OCI-LY7 (cell line): ENCODE results near the gene STAG1. TPM values are rescaled to one million over a fixed set of nuclear protein-coding genes. Genes with fewer than 3 reads are reported as not detected.

Experiments
- BruUV-seq: library from RNA; stranded (reverse); fragments of 400-500 nt; replicated peaks from 2 replicates; lab custom pipeline; 2021; lab: Mats Ljungman, UMichigan
- CTCF ChIA-PET: fragments of 300-600 bp; sonication (Branson Sonifier 250); formaldehyde crosslinking; loops from one replicate; lab custom pipeline; 2022; ENCODE audit warnings: antibody characterized with exemption; ENCODE audit not compliant: unreplicated experiment; lab: Charles Lee
- POLR2A ChIA-PET: fragments of 300-600 bp; sonication (Branson Sonifier 250); formaldehyde crosslinking; loops from one replicate; lab custom pipeline; 2022; ENCODE audit warnings: antibody characterized with exemption; lab: Charles Lee
- DNase-seq: peaks from one replicate; pipeline ENCODE4 v3.0.0-alpha.2; 2015; ENCODE audit warnings: low spot score
- H2AFZ ChIP-seq: fragments of 200-600 bp; sonication (generic), shearing (Covaris generic); 2 replicates; pipeline ENCODE4 v1.6.1; 2014; ENCODE audit warnings: mild to moderate bottlenecking, antibody characterized with exemption, low read length, moderate library complexity
- H3K27ac ChIP-seq: fragments of 200-600 bp; sonication (generic); 2 replicates; pipeline ENCODE4 v1.5.1; 2014; ENCODE audit warnings: mixed run types, low read depth, mild to moderate bottlenecking, moderate library complexity, low read length, inconsistent platforms; ENCODE audit not compliant: poor library complexity, severe bottlenecking
- H3K36me3 ChIP-seq: fragments of 200-600 bp; sonication (generic); 2 replicates; pipeline ENCODE4 v1.6.1; 2014; ENCODE audit warnings: mild to moderate bottlenecking, antibody characterized with exemption, low read length, moderate library complexity, mixed read lengths; ENCODE audit not compliant: insufficient read depth
- H3K4me1 ChIP-seq: fragments of 200-600 bp; sonication (generic); 2 replicates; pipeline ENCODE4 v1.5.1; 2014; ENCODE audit warnings: mild to moderate bottlenecking, low read length; ENCODE audit not compliant: insufficient read depth, poor library complexity, severe bottlenecking
- H3K4me2 ChIP-seq: fragments of 200-600 bp; sonication (generic); 2 replicates; pipeline ENCODE4 v1.6.1; 2014; ENCODE audit warnings: mild to moderate bottlenecking, low read length
- H3K4me3 ChIP-seq: fragments of 200-600 bp; sonication (generic); 2 replicates; pipeline ENCODE4 v1.5.1; 2014; ENCODE audit warnings: mild to moderate bottlenecking, low read depth, low read length; ENCODE audit not compliant: poor library complexity, severe bottlenecking
- H3K79me2 ChIP-seq: fragments of 200-600 bp; sonication (generic); 2 replicates; pipeline ENCODE4 v1.6.1; 2016; ENCODE audit warnings: low read depth, mild to moderate bottlenecking, low read length, moderate library complexity, mixed read lengths; ENCODE audit not compliant: insufficient read depth
- H3K9me2 ChIP-seq: fragments of 200-600 bp; sonication (generic); 2 replicates; pipeline ENCODE4 v1.6.1; 2016; ENCODE audit warnings: mild to moderate bottlenecking, low read length, mixed read lengths; ENCODE audit not compliant: insufficient read depth
- H3K9me3 ChIP-seq: fragments of 200-600 bp; sonication (generic); 2 replicates; pipeline ENCODE4 v1.6.1; 2014; ENCODE audit warnings: mild to moderate bottlenecking, mixed run types, low read length, mixed read lengths
- H4K20me1 ChIP-seq: fragments of 200-600 bp; sonication (generic); 2 replicates; pipeline ENCODE4 v1.6.1; 2014; ENCODE audit warnings: mild to moderate bottlenecking, antibody characterized with exemption, low read length, moderate library complexity, mixed read lengths; ENCODE audit not compliant: insufficient read depth
- CTCF ChIP-seq: fragments of 200-600 bp; sonication (generic); conservative IDR thresholded peaks from 2 replicates; pipeline ENCODE4 v1.5.1; 2014; ENCODE audit warnings: mild to moderate bottlenecking, antibody characterized with exemption, low read length, moderate library complexity, mixed read lengths
- EZH2phosphoT487 ChIP-seq: fragments of 200-600 bp; sonication (generic); IDR thresholded peaks from 2 replicates; pipeline ENCODE4 v1.6.1; 2018; ENCODE audit warnings: low read depth, borderline replicate concordance, mild to moderate bottlenecking, mixed run types, antibody characterized with exemption, low read length, moderate library complexity, mixed read lengths
- intact Hi-C: fragments of 100-400 bp; cut with micrococcal nuclease; formaldehyde crosslinking; loops from one replicate; pipeline ENCODE4 v1.10.0; 2022; ENCODE audit not compliant: unreplicated experiment
- total RNA-seq, 2 experiments: library from RNA; depleted of rRNA in 1 of 2; stranded (reverse); fragments of >200 nt in 1 of 2; shearing (Covaris generic) in 1 of 2; gene quantifications; 2 replicates each; pipeline ENCODE4 v1.2.3, GENCODE V29; 2014 to 2022

The STAG1 gene
- total RNA-seq, 2 experiments from 2014 or later, result 30.7 to 46.6 TPM

DNA sequence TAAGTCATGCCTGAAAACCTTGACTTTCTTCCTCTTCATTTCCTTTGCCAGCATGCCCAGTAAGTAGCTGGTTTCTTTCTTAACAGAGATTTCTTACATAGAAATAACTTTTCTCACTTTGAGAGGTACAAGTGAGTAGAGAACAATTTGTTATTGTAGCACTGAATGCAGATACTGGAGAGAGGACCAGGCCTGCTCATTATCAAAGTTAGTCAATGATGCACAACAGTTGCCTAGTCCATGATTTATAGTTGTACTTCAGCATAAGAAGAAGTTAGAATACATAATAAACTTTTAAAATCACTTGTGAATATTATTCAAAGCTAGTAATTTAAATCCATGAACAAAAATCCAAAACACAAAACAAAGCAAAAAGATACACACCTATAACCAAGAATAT is 289.0 kb downstream of the STAG1 start:
- DNase-seq, result no peak
- TF ChIP-seq CTCF (no peak), EZH2phosphoT487 (no peak)
- CTCF ChIA-PET, result no interaction called here
- peaks cover 10% of the 10 kb centered on the region; the same call in 1 of the 2 replicates for H3K9me3 ChIP-seq
- no peak overlapping the region for H3K4me3 ChIP-seq
- no peak overlapping the region for H2AFZ ChIP-seq
- H3K36me3 ChIP-seq, result peaks cover 58% of the 10 kb centered on the region
- H3K27ac ChIP-seq, result no peak overlapping the region
- BruUV-seq, result no TSS peak
- H3K79me2 ChIP-seq, result no peaks in the 10 kb centered on the region; the same call in 1 of the 2 replicates
- intact Hi-C loops, result no loop called here
- no peak overlapping the region for H3K4me2 ChIP-seq
- no peaks in the 10 kb centered on the region for H3K4me1 ChIP-seq
- POLR2A ChIA-PET, result interaction anchor here (0.6 kb wide), 2 partner anchors 15 to 398 kb away, joined by 3 read pairs; no protein-coding TSS in a partner anchor
- H4K20me1 ChIP-seq, result no peaks in the 10 kb centered on the region
- H3K9me2 ChIP-seq, result no peaks in the 10 kb centered on the region

GRCh38 chr3:136457793-136458192 is 294.4 kb downstream of the STAG1 start:
- Histone ChIP-seq H3K4me1 (no peaks in the 10 kb centered on the region), H2AFZ (no peak overlapping the region), H3K79me2 (no peaks in the 10 kb centered on the region; the same call in 1 of the 2 replicates), H4K20me1 (no peaks in the 10 kb centered on the region), H3K9me3 (peaks cover 37% of the 10 kb centered on the region), H3K9me2 (no peaks in the 10 kb centered on the region), H3K4me2 (no peak overlapping the region), H3K27ac (no peak overlapping the region), H3K4me3 (no peak overlapping the region), H3K36me3 (peaks cover 87% of the 10 kb centered on the region)
- POLR2A ChIA-PET, result no interaction called here
- CTCF ChIA-PET, result no interaction called here
- no TSS peak for BruUV-seq
- intact Hi-C loops, result no loop called here
- no peak for DNase-seq
- TF ChIP-seq CTCF, result no peak
- no peak for TF ChIP-seq EZH2phosphoT487

GRCh38 chr3:136456196-136456595 is 296.0 kb downstream of the STAG1 start:
- no peaks in the 10 kb centered on the region for H3K9me2 ChIP-seq
- TF ChIP-seq EZH2phosphoT487 (no peak), CTCF (0 out of 2 replicates have a peak, but pooled peaks have one; percentile 42)
- H2AFZ ChIP-seq, result no peak overlapping the region
- intact Hi-C loops, result no loop called here
- ChIA-PET CTCF (no interaction called here), POLR2A (interaction anchor here (0.7 kb wide), 1 partner anchor 384 kb away, joined by 3 read pairs; no protein-coding TSS in a partner anchor)
- H3K9me3 ChIP-seq, result peaks cover 35% of the 10 kb centered on the region
- H3K4me1 ChIP-seq, result no peaks in the 10 kb centered on the region
- no peak for DNase-seq
- peaks cover 86% of the 10 kb centered on the region for H3K36me3 ChIP-seq
- no peak overlapping the region for H3K4me2 ChIP-seq
- no peaks in the 10 kb centered on the region for H3K79me2 ChIP-seq
- no peak overlapping the region for H3K4me3 ChIP-seq
- no peaks in the 10 kb centered on the region for H4K20me1 ChIP-seq
- no peak overlapping the region for H3K27ac ChIP-seq
- BruUV-seq, result no TSS peak
